Neural cell (in vitro differentiated cells): ENCODE results near the gene CDHR5. TPM values are rescaled to one million over a fixed set of nuclear protein-coding genes. Genes with fewer than 3 reads are reported as not detected.

ENCODE experiments used
- H2AFZ ChIP-seq: fragments of 200-600, 300-800 bp; sonication (generic), shearing (Covaris generic); 2 replicates; pipeline ENCODE4 v1.6.0; 2014; ENCODE audit warnings: low read depth, mild to moderate bottlenecking, antibody characterized with exemption, low read length, moderate library complexity
- H3F3A ChIP-seq: fragments of 200-600 bp; shearing (Covaris generic); 2 replicates; pipeline ENCODE4 v1.6.1; 2016; ENCODE audit warnings: mild to moderate bottlenecking, moderate library complexity, mixed read lengths, antibody characterized with exemption, low read length; ENCODE audit not compliant: insufficient read depth, poor library complexity, severe bottlenecking
- H3K27ac ChIP-seq: fragments of 200-600, 300-800 bp; sonication (generic), shearing (Covaris generic); 2 replicates; pipeline ENCODE4 v1.5.1; 2014; ENCODE audit warnings: mild to moderate bottlenecking, low read length, moderate library complexity
- H3K27me3 ChIP-seq: fragments of 300-800, 200-600 bp; sonication (generic), shearing (Covaris generic); 2 replicates; pipeline ENCODE4 v1.6.0; 2014; ENCODE audit warnings: mild to moderate bottlenecking, low read depth, low read length, moderate library complexity; ENCODE audit not compliant: insufficient read depth
- H3K36me3 ChIP-seq: fragments of 300-800, 200-600 bp; sonication (generic), shearing (Covaris generic); 2 replicates; pipeline ENCODE4 v1.5.1; 2014; ENCODE audit warnings: mild to moderate bottlenecking, antibody characterized with exemption, low read length, moderate library complexity; ENCODE audit not compliant: insufficient read depth
- H3K4me2 ChIP-seq: fragments of 300-800, 200-600 bp; sonication (generic), shearing (Covaris generic); 2 replicates; pipeline ENCODE4 v1.6.0; 2014; ENCODE audit warnings: mild to moderate bottlenecking, low read length
- H3K4me3 ChIP-seq: fragments of 300-800, 200-600 bp; sonication (generic), shearing (Covaris generic); 2 replicates; pipeline ENCODE4 v1.5.1; 2014; ENCODE audit warnings: mild to moderate bottlenecking, low read length, moderate library complexity
- H3K79me2 ChIP-seq: fragments of 200-600 bp; shearing (Covaris generic); replicated peaks from 2 replicates; pipeline ENCODE4 v1.6.0; 2014; ENCODE audit warnings: mild to moderate bottlenecking, low read length, moderate library complexity; ENCODE audit not compliant: insufficient read depth
- H3K9ac ChIP-seq: fragments of 300-800, 200-600 bp; sonication (generic), shearing (Covaris generic); 2 replicates; pipeline ENCODE4 v1.6.1; 2016; ENCODE audit warnings: mild to moderate bottlenecking, low read length, mixed read lengths
- H3K9me2 ChIP-seq: fragments of 200-600 bp; shearing (Covaris generic); 2 replicates; pipeline ENCODE4 v1.6.1; 2016; ENCODE audit warnings: mild to moderate bottlenecking, low read length, mixed read lengths; ENCODE audit not compliant: insufficient read depth
- H3K9me3 ChIP-seq: fragments of 200-600, 300-800 bp; sonication (generic), shearing (Covaris generic); 2 replicates; pipeline ENCODE4 v1.6.1; 2016; ENCODE audit warnings: mild to moderate bottlenecking, mixed run types, low read length, moderate library complexity, mixed read lengths
- H4K20me1 ChIP-seq: fragments of 200-600 bp; shearing (Covaris generic); 2 replicates; pipeline ENCODE4 v1.6.1; 2016; ENCODE audit warnings: mild to moderate bottlenecking, mixed run types; ENCODE audit not compliant: insufficient read depth
- CTCF ChIP-seq: fragments of 450-650 bp; IDR thresholded peaks from 2 replicates; pipeline ENCODE4 v1.5.1; 2014; ENCODE audit warnings: antibody characterized with exemption, mild to moderate bottlenecking, moderate library complexity; ENCODE audit not compliant: poor library complexity, severe bottlenecking
- EP300 ChIP-seq: fragments of 450-650 bp; conservative IDR thresholded peaks from 2 replicates; pipeline ENCODE4 v1.6.1; 2014; ENCODE audit warnings: antibody characterized with exemption, mild to moderate bottlenecking, moderate library complexity; ENCODE audit not compliant: poor library complexity, severe bottlenecking
- EZH2 ChIP-seq: fragments of 200-600, 300-800 bp; shearing (Covaris generic), sonication (generic); IDR thresholded peaks from 2 replicates; pipeline ENCODE4 v1.6.1; 2014; ENCODE audit warnings: antibody characterized with exemption, low read length, borderline replicate concordance, mild to moderate bottlenecking; ENCODE audit not compliant: insufficient read depth, poor library complexity, severe bottlenecking
- MXI1 ChIP-seq: fragments of 450-650 bp; conservative IDR thresholded peaks from 2 replicates; pipeline ENCODE4 v1.6.1; 2014; ENCODE audit warnings: antibody characterized with exemption, mild to moderate bottlenecking; ENCODE audit not compliant: poor library complexity, severe bottlenecking
- POLR2AphosphoS5 ChIP-seq: IDR thresholded peaks from 2 replicates; pipeline ENCODE4 v1.6.1; 2012
- RAD21 ChIP-seq: fragments of 450-650 bp; conservative IDR thresholded peaks from 2 replicates; pipeline ENCODE4 v1.6.1; 2014; ENCODE audit warnings: antibody characterized with exemption, mild to moderate bottlenecking, moderate library complexity
- REST ChIP-seq: IDR thresholded peaks from 2 replicates; pipeline ENCODE4 v1.6.1; 2012; ENCODE audit warnings: borderline replicate concordance
- SMC3 ChIP-seq: fragments of 450-650 bp; conservative IDR thresholded peaks from 2 replicates; pipeline ENCODE4 v1.6.1; 2014; ENCODE audit warnings: antibody characterized with exemption, mild to moderate bottlenecking, moderate library complexity; ENCODE audit not compliant: poor library complexity
- TAF1 ChIP-seq: IDR thresholded peaks from 2 replicates; pipeline ENCODE4 v1.6.1; 2012; ENCODE audit warnings: low read depth
- polyA plus RNA-seq: library from polyadenylated mRNA; depleted of rRNA; stranded (reverse); fragments of >200 nt; gene quantifications from 2 replicates; pipeline ENCODE4 v1.2.3, GENCODE V29; 2014

CDHR5 gene
- polyA plus RNA-seq, 1 donor from 2014 or later = not detected

GRCh38 chr11:617199-617911 is 7.4 kb downstream of the CDHR5 start:
- no peak overlapping the region for H3K27ac ChIP-seq
- no peaks in the 10 kb centered on the region for H3K9me2 ChIP-seq
- H3K4me3 ChIP-seq = no peak overlapping the region
- no peaks in the 10 kb centered on the region for H3K27me3 ChIP-seq
- no peak overlapping the region for H3K4me2 ChIP-seq
- H3K79me2 ChIP-seq = no peaks in the 10 kb centered on the region
- H3K9me3 ChIP-seq = no peaks in the 10 kb centered on the region
- H3F3A ChIP-seq = no peaks in the 10 kb centered on the region
- TF ChIP-seq MXI1 (no peak), EZH2 (no peak), EP300 (no peak), CTCF (no peak), REST (no peak), TAF1 (no peak), RAD21 (no peak), SMC3 (no peak), POLR2AphosphoS5 (no peak)
- no peaks in the 10 kb centered on the region for H3K36me3 ChIP-seq
- no peaks in the 10 kb centered on the region for H4K20me1 ChIP-seq
- H3K9ac ChIP-seq = no peak overlapping the region
- no peak overlapping the region for H2AFZ ChIP-seq

- Histone ChIP-seq H3K36me3 (no peaks in the 10 kb centered on the region), H3K9ac (no peak overlapping the region), H3K9me2 (no peaks in the 10 kb centered on the region), H4K20me1 (no peaks in the 10 kb centered on the region), H3K4me3 (no peak overlapping the region), H3K27me3 (no peaks in the 10 kb centered on the region), H3K4me2 (no peak overlapping the region), H3K27ac (no peak overlapping the region), H2AFZ (no peak overlapping the region), H3F3A (no peaks in the 10 kb centered on the region), H3K9me3 (no peaks in the 10 kb centered on the region), H3K79me2 (no peaks in the 10 kb centered on the region)
- TF ChIP-seq SMC3 (no peak), EZH2 (no peak), CTCF (no peak), MXI1 (no peak), RAD21 (no peak), REST (no peak), TAF1 (no peak), EP300 (no peak), POLR2AphosphoS5 (no peak)
Measured at GRCh38 chr11:616320-617198, 8.2 kb downstream of the CDHR5 start.
